Progenitor cell of endocrine pancreas (in vitro differentiated cells): ENCODE results near the gene DNAJC6. TPM values are rescaled to one million over a fixed set of nuclear protein-coding genes. Genes with fewer than 3 reads are reported as not detected.

Source experiments
- DNase-seq: peaks from one replicate; pipeline ENCODE4 v3.0.0; 2021; ENCODE audit warnings: low spot score; ENCODE audit not compliant: unreplicated experiment
- H3K27ac Mint-ChIP-seq: 2 replicates; pipeline ENCODE4 v1.8.0; 2021; ENCODE audit warnings: mild to moderate bottlenecking, moderate library complexity, mixed read lengths
- H3K27me3 Mint-ChIP-seq: 2 replicates; pipeline ENCODE4 v1.8.0; 2021; ENCODE audit warnings: mixed read lengths
- H3K36me3 Mint-ChIP-seq: 2 replicates; pipeline ENCODE4 v1.8.0; 2022; ENCODE audit warnings: mixed read lengths; ENCODE audit not compliant: insufficient read depth
- H3K4me1 Mint-ChIP-seq: 2 replicates; pipeline ENCODE4 v1.8.0; 2021; ENCODE audit warnings: low read depth, mixed read lengths
- H3K4me3 Mint-ChIP-seq: 2 replicates; pipeline ENCODE4 v1.8.0; 2021; ENCODE audit warnings: low read depth, mild to moderate bottlenecking, moderate library complexity, mixed read lengths
- H3K9me3 Mint-ChIP-seq: 2 replicates; pipeline ENCODE4 v1.8.0; 2021; ENCODE audit warnings: low read depth, mixed read lengths
- total RNA-seq: library from RNA; stranded (reverse); gene quantifications from 2 replicates; pipeline ENCODE4 v1.2.1, GENCODE V29; 2021
- TF ChIP-seq, protein P1 (sequence below): fragments of 200-600 bp; sonication (generic); IDR thresholded peaks from one replicate; pipeline ENCODE4 v1.5.0; 2021; ENCODE audit warnings: antibody characterized with exemption, mild to moderate bottlenecking; ENCODE audit not compliant: unreplicated experiment

Gene DNAJC6
- total RNA-seq, 1 donor from 2014 or later, result 7.1 TPM

DNA sequence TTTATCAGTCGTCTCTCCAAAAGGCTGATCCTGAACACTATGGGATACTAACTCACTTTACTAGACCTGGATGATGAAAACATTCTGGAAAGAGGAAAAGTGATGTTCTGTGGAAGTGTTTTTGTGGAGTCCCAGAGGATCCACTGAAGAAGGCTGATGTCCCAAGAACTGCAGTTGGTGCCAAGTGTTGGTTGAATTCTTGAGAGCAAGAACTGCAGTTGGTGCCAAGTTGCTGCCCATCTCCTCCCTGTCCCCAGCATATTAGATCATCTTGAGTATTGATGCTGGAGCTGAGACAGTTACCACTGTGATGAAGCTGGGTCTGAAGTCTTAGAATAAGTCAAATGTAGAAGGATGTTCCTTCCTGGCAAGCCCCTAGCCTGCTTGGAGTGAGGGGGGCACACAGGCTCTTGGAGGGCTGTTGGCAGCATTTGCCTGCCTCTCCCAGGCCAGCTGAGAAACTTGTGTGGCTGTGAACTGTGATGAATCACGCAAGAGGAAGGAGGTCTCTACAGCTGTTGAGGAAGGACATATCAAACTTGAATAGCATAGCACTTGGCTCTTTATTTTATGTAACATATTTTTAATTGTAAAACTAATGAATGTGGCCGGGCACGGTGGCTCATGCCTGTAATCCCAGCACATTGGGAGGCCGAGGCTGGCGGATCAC is 48.1 kb downstream of the DNAJC6 start:
- peaks cover 2% of the 10 kb centered on the region for H3K36me3 Mint-ChIP-seq
- no peaks in the 10 kb centered on the region for H3K27me3 Mint-ChIP-seq
- H3K4me3 Mint-ChIP-seq, result no peak overlapping the region
- TF ChIP-seq, protein P1, sequence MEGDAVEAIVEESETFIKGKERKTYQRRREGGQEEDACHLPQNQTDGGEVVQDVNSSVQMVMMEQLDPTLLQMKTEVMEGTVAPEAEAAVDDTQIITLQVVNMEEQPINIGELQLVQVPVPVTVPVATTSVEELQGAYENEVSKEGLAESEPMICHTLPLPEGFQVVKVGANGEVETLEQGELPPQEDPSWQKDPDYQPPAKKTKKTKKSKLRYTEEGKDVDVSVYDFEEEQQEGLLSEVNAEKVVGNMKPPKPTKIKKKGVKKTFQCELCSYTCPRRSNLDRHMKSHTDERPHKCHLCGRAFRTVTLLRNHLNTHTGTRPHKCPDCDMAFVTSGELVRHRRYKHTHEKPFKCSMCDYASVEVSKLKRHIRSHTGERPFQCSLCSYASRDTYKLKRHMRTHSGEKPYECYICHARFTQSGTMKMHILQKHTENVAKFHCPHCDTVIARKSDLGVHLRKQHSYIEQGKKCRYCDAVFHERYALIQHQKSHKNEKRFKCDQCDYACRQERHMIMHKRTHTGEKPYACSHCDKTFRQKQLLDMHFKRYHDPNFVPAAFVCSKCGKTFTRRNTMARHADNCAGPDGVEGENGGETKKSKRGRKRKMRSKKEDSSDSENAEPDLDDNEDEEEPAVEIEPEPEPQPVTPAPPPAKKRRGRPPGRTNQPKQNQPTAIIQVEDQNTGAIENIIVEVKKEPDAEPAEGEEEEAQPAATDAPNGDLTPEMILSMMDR, result no peak
- no peak for DNase-seq
- no peak overlapping the region for H3K27ac Mint-ChIP-seq
- H3K9me3 Mint-ChIP-seq, result peaks cover 4% of the 10 kb centered on the region
- H3K4me1 Mint-ChIP-seq, result peaks cover 6% of the 10 kb centered on the region

DNA sequence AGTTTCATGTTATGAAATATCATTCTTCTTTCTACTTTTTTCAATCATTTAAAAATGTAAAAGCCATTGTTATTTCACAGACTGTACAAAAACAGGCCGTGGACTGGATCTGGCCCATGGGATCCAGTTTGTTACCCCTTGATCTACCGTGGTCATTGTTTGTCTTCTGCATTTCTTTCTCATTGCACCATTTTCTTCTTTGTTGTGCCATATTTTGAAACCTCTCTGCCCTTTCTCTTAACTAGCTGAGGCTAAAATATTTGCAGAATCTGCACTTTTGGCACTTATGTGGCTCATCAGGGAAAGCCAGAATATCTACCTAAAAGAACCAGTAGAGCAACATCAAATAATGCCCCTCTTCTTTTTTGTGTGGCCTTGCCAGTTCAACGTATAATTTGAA is 50.5 kb downstream of the DNAJC6 start:
- H3K9me3 Mint-ChIP-seq, result peaks cover 4% of the 10 kb centered on the region
- TF ChIP-seq, protein P1, result no peak
- no peaks in the 10 kb centered on the region for H3K27me3 Mint-ChIP-seq
- H3K4me3 Mint-ChIP-seq, result no peak overlapping the region
- peaks cover 2% of the 10 kb centered on the region for H3K36me3 Mint-ChIP-seq
- H3K4me1 Mint-ChIP-seq, result peaks cover 11% of the 10 kb centered on the region
- no peak overlapping the region for H3K27ac Mint-ChIP-seq
- no peak for DNase-seq

DNA sequence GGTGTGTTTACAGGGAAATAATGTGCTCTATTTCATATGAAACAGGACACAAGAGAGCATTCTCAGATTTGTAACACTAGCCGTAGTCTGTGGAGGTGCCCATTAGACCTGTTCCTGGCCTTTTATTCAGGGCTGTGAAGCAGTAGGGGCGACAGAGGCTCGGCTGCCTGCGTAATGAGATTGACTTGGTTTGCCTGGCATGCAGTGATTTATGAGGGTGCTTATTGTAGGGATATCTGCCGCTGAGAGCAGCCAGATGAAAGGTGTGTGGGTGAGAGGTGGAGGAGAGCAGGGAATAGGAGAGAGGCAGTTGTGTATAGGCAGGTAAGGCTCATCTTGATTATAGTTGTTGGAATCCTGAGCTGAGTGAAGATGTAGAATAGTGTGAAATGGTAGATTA is 51.3 kb downstream of the DNAJC6 start:
- no peak overlapping the region for H3K4me3 Mint-ChIP-seq
- H3K36me3 Mint-ChIP-seq, result peaks cover 2% of the 10 kb centered on the region
- no peak for DNase-seq
- H3K27me3 Mint-ChIP-seq, result no peaks in the 10 kb centered on the region
- H3K4me1 Mint-ChIP-seq, result peaks cover 11% of the 10 kb centered on the region
- H3K9me3 Mint-ChIP-seq, result peaks cover 4% of the 10 kb centered on the region
- TF ChIP-seq, protein P1, result no peak
- H3K27ac Mint-ChIP-seq, result peak overlapping the region; percentile 12

DNA sequence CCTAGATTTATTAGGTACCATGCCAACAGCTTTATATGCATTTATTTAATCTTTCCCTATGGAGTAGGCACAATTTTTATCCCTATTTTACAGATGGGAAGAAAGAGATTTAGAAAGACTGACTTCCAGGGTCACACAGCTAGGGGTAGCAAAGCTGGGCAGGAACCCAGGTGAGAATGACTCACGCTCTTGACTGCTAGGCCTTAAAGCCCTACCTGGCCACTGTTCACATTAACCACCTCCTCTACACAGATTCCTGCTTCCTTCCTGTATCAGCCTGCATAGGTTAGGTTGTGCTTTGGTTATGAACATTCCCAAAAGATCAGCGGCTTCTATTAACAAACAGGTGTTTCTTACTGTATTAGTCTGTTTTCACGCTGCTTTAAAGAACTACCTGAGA is 53.2 kb downstream of the DNAJC6 start:
- peaks cover 4% of the 10 kb centered on the region for H3K9me3 Mint-ChIP-seq
- H3K4me3 Mint-ChIP-seq, result no peak overlapping the region
- peaks cover 2% of the 10 kb centered on the region for H3K36me3 Mint-ChIP-seq
- no peak for DNase-seq
- H3K27ac Mint-ChIP-seq, result no peak overlapping the region
- H3K4me1 Mint-ChIP-seq, result peaks cover 11% of the 10 kb centered on the region
- H3K27me3 Mint-ChIP-seq, result no peaks in the 10 kb centered on the region
- TF ChIP-seq, protein P1, result no peak

DNA sequence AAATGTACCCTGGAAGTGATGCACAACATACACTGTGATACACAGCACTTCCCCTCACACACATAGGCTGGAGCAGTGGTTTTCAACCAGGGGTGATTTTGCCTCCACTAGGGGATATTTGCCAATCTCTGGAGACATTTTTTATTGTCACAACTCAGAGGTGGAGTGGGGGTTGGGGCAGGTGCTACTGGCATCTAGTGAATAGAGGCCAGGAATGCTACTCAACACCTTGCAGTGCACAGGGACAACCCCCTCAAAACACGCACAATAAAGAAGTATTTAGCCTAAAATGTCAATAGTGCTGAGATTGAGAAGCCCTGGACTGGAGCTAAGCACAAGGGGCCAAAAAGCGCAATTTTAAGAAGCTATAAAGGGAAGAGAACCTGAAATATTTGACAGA is 54.1 kb downstream of the DNAJC6 start:
- Mint-ChIP-seq H3K4me3 (no peak overlapping the region), H3K4me1 (peaks cover 11% of the 10 kb centered on the region), H3K27me3 (no peaks in the 10 kb centered on the region), H3K9me3 (peaks cover 4% of the 10 kb centered on the region), H3K27ac (no peak overlapping the region), H3K36me3 (peaks cover 2% of the 10 kb centered on the region)
- TF ChIP-seq, protein P1, result no peak
- DNase-seq, result no peak
